Liver (tissue), 9 donors: ENCODE measurements around the gene PCDHGA6. TPM values are rescaled to one million over a fixed set of nuclear protein-coding genes. Genes with fewer than 3 reads are reported as not detected.
A peak's percentile ranks its signal among the peaks of the same experiment; 100 is the strongest.

ENCODE experiments used
- DNase-seq: peaks from one replicate; pipeline ENCODE4 v3.0.0-alpha.2; 2017; ENCODE audit warnings: low spot score
- H3K27ac ChIP-seq, 2 donors: one replicate each; pipeline ENCODE4 v1.7.0; 2013; ENCODE audit warnings: inconsistent platforms in 2 of 2, low read length in 2 of 2, control low read depth in 1 of 2, low read depth in 1 of 2, mild to moderate bottlenecking in 1 of 2
- H3K27me3 ChIP-seq, 4 donors: one replicate each; pipeline versions ENCODE4 v1.6.1 to v1.7.0; 2013; ENCODE audit warnings: low read length in 3 of 4, inconsistent platforms in 1 of 4, mild to moderate bottlenecking in 1 of 4, moderate library complexity in 1 of 4; ENCODE audit not compliant: control insufficient read depth in 4 of 4, insufficient read depth in 4 of 4
- H3K36me3 ChIP-seq, 4 donors: one replicate each; pipeline versions ENCODE4 v1.6.1 to v1.7.0; 2013; ENCODE audit warnings: low read length in 3 of 4, mild to moderate bottlenecking in 3 of 4, low read depth in 1 of 4, moderate library complexity in 1 of 4; ENCODE audit not compliant: control insufficient read depth in 4 of 4, insufficient read depth in 3 of 4
- H3K4me1 ChIP-seq, 4 donors: one replicate each; pipeline versions ENCODE4 v1.6.1 to v1.7.0; 2013; ENCODE audit warnings: low read length in 3 of 4, mild to moderate bottlenecking in 3 of 4, moderate library complexity in 1 of 4; ENCODE audit not compliant: control insufficient read depth in 4 of 4, insufficient read depth in 4 of 4
- H3K4me3 ChIP-seq, 3 donors: one replicate each; pipeline versions ENCODE4 v1.6.1 to v1.7.0; 2013; ENCODE audit warnings: low read length in 3 of 3, control low read depth in 1 of 3, low read depth in 1 of 3, mild to moderate bottlenecking in 1 of 3
- H3K9ac ChIP-seq, 2 donors: one replicate each; pipeline ENCODE4 v1.7.0; 2013; ENCODE audit warnings: low read length in 2 of 2, mild to moderate bottlenecking in 2 of 2, moderate library complexity in 2 of 2, control low read depth in 1 of 2, low read depth in 1 of 2
- H3K9me3 ChIP-seq, 4 donors: one replicate each; pipeline versions ENCODE4 v1.6.1 to v1.7.0; 2013; ENCODE audit warnings: low read length in 3 of 4; ENCODE audit not compliant: control insufficient read depth in 4 of 4
- EGR1 ChIP-seq, 2 donors: IDR thresholded peaks; 2 replicates each; pipeline ENCODE4 v1.6.1; 2016 to 2018; ENCODE audit warnings: antibody characterized with exemption in 2 of 2, low read depth in 2 of 2
- FOXA1 ChIP-seq: IDR thresholded peaks from 2 replicates; pipeline ENCODE4 v1.6.1; 2016; ENCODE audit warnings: antibody characterized with exemption
- FOXA2 ChIP-seq: IDR thresholded peaks from 2 replicates; pipeline ENCODE4 v1.6.1; 2016; ENCODE audit warnings: antibody characterized with exemption
- GABPA ChIP-seq, 2 donors: IDR thresholded peaks in 1 of 2; conservative IDR thresholded peaks in 1 of 2; 2 replicates each; pipeline ENCODE4 v1.6.1; 2016; ENCODE audit warnings: antibody characterized with exemption in 2 of 2, mild to moderate bottlenecking in 1 of 2, moderate library complexity in 1 of 2
- HNF4A ChIP-seq, 2 donors: conservative IDR thresholded peaks; 2 replicates each; pipeline ENCODE4 v1.6.1; 2016; ENCODE audit warnings: antibody characterized with exemption in 2 of 2, mild to moderate bottlenecking in 2 of 2
- HNF4G ChIP-seq: IDR thresholded peaks from 2 replicates; pipeline ENCODE4 v1.6.1; 2016; ENCODE audit warnings: antibody characterized with exemption
- MAX ChIP-seq: IDR thresholded peaks from 2 replicates; pipeline ENCODE4 v1.6.1; 2016; ENCODE audit warnings: antibody characterized with exemption
- NR2F2 ChIP-seq: IDR thresholded peaks from 2 replicates; pipeline ENCODE4 v1.6.1; 2016; ENCODE audit warnings: antibody characterized with exemption
- REST ChIP-seq: IDR thresholded peaks from 2 replicates; pipeline ENCODE4 v1.6.1; 2016; ENCODE audit warnings: antibody characterized with exemption, mild to moderate bottlenecking
- RXRA ChIP-seq, 2 donors: IDR thresholded peaks; 2 replicates each; pipeline ENCODE4 v1.6.1; 2017 to 2018; ENCODE audit warnings: antibody characterized with exemption in 2 of 2, mild to moderate bottlenecking in 1 of 2
- TAF1 ChIP-seq: conservative IDR thresholded peaks from 2 replicates; pipeline ENCODE4 v1.6.1; 2016; ENCODE audit warnings: antibody characterized with exemption, mild to moderate bottlenecking
- YY1 ChIP-seq: IDR thresholded peaks from 2 replicates; pipeline ENCODE4 v1.6.1; 2016; ENCODE audit warnings: antibody characterized with exemption, mild to moderate bottlenecking
- ZBTB33 ChIP-seq: IDR thresholded peaks from 2 replicates; pipeline ENCODE4 v1.6.1; 2016; ENCODE audit warnings: antibody characterized with exemption
- WGBS: extraction: QIAGEN DNeasy Blood & Tissue Kit; methylation state at CpG from one replicate; pipeline ENCODE4 v1.1.7; 2013; 5-methylcytosine and 5-hydroxymethylcytosine counted together
- polyA plus RNA-seq, 2 donors: library from polyadenylated mRNA; stranded (reverse) in 1 of 2; unstranded in 1 of 2; fragments of 200-250 nt in 1 of 2; fragments of >200 nt in 1 of 2; fragmentation: Nextera tagmentation in 1 of 2; extraction: Ambion mirVana in 1 of 2; gene quantifications; one replicate each; pipeline versions ENCODE4 v1.2.1 to v1.2.3, GENCODE V29; 2013 to 2015
- total RNA-seq, 2 donors: library from RNA; depleted of rRNA; stranded (reverse); fragments of >200 nt; gene quantifications; one replicate each; pipeline ENCODE4 v1.2.3, GENCODE V29; 2014
- TF ChIP-seq, protein P1 (sequence below): IDR thresholded peaks from 2 replicates; pipeline ENCODE4 v1.6.1; 2016; ENCODE audit warnings: antibody characterized with exemption
- TF ChIP-seq, protein P2 (sequence below): fragments of 150-350 bp; IDR thresholded peaks from 2 replicates; pipeline ENCODE4 v1.5.1; 2017; ENCODE audit warnings: improper control_type of control experiment, low read depth, low read length; ENCODE audit not compliant: missing input control
- donor health status: healthy.
- donor health status: healthy.
- donor health status: healthy.
- donor health status: healthy.
- donor health status: healthy.

Gene PCDHGA6
- total and polyA plus RNA-seq, 4 donors = 0.08 to 0.67 (median 0.28) TPM

DNA sequence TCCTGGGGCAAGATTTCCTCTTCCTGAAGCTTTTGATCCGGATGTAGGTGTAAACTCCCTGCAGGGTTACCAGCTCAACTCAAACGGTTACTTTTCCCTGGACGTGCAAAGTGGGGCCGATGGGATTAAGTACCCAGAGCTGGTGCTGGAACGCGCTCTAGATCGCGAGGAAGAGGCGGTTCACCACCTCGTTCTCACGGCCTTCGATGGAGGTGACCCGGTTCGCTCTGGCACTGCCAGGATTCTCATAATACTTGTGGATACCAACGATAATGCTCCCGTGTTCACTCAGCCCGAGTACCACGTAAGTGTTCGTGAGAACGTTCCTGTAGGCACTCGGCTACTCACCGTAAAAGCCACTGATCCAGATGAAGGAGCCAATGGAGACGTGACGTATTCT, 18.1 kb upstream of the PCDHGA6 start:
- DNase-seq = no peak
- Histone ChIP-seq H3K36me3 (peaks cover 0 to 3% (median 0%) of the 10 kb centered on the region in 4 donors), H3K9ac (no peak overlapping the region), H3K27ac (no peak overlapping the region), H3K9me3 (peaks cover 32 to 69% (median 47%) of the 10 kb centered on the region in 4 donors), H3K4me1 (no peaks in the 10 kb centered on the region), H3K27me3 (peaks cover 0 to 2% (median 0%) of the 10 kb centered on the region in 4 donors), H3K4me3 (peak overlapping the region in 2 of 3 donors; percentile 29 to 45)
- WGBS = 38% methylated on average over 24 of the region's 24 CpGs
- TF ChIP-seq FOXA2 (no peak), YY1 (no peak), EGR1 (IDR thresholded peaks at IDR 0.05; ENCODE audit: low read depth in 2 of 2) (no peak)

GRCh38 chr5:141356133-141356532, 17.6 kb upstream of the PCDHGA6 start:
- Histone ChIP-seq H3K36me3 (peaks cover 0 to 3% (median 0%) of the 10 kb centered on the region in 4 donors), H3K27me3 (peaks cover 0 to 2% (median 0%) of the 10 kb centered on the region in 4 donors), H3K4me3 (peak overlapping the region in 1 of 3 donors; percentile 1), H3K9ac (no peak overlapping the region), H3K9me3 (peaks cover 36 to 69% (median 47%) of the 10 kb centered on the region in 4 donors), H3K4me1 (no peaks in the 10 kb centered on the region), H3K27ac (no peak overlapping the region)
- TF ChIP-seq RXRA (IDR thresholded peaks at IDR 0.05) (no peak), FOXA1 (no peak), YY1 (no peak), HNF4A (conservative IDR thresholded peaks at IDR 0.05) (no peak), MAX (no peak), EGR1 (IDR thresholded peaks at IDR 0.05; ENCODE audit: low read depth in 2 of 2) (no peak), ZBTB33 (no peak), GABPA (IDR thresholded peaks at IDR 0.05 in 1 of 2, conservative IDR thresholded peaks at IDR 0.05 in 1 of 2) (no peak), NR2F2 (no peak), HNF4G (no peak), TAF1 (no peak), FOXA2 (no peak), REST (no peak)
- TF ChIP-seq, protein P1, sequence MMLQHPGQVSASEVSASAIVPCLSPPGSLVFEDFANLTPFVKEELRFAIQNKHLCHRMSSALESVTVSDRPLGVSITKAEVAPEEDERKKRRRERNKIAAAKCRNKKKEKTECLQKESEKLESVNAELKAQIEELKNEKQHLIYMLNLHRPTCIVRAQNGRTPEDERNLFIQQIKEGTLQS = no peak
- TF ChIP-seq, protein P2, sequence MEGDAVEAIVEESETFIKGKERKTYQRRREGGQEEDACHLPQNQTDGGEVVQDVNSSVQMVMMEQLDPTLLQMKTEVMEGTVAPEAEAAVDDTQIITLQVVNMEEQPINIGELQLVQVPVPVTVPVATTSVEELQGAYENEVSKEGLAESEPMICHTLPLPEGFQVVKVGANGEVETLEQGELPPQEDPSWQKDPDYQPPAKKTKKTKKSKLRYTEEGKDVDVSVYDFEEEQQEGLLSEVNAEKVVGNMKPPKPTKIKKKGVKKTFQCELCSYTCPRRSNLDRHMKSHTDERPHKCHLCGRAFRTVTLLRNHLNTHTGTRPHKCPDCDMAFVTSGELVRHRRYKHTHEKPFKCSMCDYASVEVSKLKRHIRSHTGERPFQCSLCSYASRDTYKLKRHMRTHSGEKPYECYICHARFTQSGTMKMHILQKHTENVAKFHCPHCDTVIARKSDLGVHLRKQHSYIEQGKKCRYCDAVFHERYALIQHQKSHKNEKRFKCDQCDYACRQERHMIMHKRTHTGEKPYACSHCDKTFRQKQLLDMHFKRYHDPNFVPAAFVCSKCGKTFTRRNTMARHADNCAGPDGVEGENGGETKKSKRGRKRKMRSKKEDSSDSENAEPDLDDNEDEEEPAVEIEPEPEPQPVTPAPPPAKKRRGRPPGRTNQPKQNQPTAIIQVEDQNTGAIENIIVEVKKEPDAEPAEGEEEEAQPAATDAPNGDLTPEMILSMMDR = no peak
- DNase-seq = no peak
- 60% methylated on average over 5 of the region's 5 CpGs for WGBS
